ENCODE measurements around the gene LSP1.

The LSP1 gene

GRCh38 chr11:1825039-1825740 lies 27.7 kb upstream of the LSP1 start:
- no peak for DNase-seq

DNA sequence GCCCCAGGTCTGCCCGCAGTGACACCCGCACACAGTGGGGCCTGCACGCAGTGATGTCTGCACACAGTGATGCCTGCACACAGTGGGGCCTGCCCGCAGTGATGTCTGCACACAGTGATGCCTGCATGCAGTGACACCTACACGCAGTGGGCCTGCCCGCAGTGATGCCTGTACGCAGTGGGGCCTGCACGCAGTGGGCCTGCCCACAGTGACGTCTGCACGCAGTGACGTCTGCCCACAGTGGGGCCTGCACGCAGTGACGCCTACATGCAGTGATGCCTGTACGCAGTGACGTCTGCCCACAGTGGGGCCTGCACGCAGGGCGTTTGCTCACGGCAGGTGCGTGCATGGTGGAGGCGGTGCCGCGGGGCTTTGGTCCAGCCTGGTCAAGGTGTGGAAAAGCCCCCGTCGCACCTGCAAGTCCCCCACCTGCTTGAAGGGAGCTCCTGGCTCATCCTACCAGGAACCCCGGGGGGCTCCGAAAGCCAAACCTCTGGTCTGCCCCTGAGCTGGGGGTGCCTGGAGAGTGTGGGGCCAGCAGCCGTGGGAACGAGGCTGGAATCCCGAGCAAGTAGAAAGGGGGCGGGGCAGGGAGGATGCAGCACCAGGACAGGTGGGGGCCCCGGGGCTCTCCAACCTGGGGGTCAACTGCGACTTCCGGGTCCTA lies 27.0 kb upstream of the LSP1 start:
- no peak for DNase-seq

DNA sequence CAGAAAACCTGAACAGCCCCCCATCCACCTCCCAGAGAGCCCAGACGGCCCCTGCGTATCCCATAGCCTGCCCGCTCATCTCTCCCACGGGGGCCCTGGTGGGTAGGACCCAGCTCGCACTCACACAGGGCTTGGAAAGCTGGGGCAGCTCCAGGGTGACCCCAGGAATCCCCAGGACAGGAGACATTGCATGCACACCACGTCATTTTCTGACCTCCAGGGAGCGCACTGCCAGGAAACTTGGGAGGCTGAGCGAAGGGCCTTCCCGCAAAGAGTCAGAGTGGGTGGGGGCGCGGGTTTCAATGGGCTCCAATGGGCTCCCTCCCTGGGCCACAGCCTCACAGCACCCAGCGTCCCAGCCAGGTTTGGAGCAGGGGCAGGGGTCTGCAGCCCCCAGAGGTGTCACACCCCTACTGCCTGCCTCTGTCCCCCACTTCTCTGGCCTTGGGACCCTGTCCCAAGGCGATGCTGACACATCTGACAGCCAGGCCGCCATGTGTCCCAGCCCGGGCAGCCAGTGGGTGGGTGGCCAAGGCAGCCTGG lies 26.3 kb upstream of the LSP1 start:
- no peak for DNase-seq

DNA sequence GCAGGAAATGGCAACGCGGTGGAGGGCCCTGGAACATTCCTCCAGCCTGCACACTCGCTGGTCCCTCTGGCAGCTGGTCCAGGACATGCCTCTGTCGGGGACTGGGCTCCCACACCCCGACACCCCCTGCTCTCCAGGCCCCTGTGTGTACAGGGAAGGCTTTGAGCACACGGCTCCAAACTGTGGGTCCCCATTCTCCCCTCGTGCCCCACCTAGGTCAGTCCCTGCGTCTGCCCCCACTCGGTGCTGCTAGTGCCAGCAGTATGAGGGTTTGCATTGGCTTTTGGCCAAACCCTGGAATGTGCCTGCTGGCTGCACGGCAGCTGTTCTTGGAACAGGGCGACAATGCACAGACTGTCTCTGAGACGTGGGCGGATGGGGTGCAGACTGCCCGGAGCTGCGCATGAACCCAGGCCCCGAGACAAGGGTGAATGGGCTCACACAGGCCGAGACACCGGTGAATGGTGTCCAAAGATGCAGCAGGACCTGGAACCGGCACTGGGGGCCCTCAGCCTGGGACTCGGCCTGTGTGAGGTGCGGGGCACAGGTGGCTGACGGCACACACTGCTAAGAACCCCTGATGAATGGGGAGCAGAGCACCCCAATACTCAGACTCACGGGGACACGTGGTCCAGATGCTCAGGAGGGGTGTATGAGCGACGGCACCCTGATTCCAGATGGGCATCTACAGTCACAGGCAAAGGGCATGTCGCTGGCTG lies 25.6 kb upstream of the LSP1 start:
- no peak for DNase-seq

- DNase-seq, result no peak
Observed at GRCh38 chr11:1827931-1828330, 25.0 kb upstream of the LSP1 start.

DNA sequence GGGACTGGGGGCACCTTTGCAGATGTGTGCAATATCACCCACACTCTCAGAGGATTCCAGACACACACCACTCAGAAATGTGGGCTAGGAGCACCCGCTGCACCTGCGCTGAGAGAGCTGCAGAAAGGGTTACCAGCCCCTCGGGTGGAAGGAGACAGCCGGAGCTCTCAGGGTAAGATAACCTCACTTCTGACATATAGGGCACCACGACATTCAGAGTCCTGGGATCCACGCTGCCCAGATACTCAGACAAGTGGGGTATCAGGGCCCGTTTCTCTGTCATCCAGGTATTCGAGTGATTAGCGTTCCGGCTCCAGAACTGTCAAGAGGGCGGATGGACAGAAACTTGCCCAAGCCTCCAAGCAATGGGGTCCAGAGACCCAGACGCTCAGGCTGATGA lies 24.3 kb upstream of the LSP1 start:
- DNase-seq, result no peak

- no peak for DNase-seq
Observed at GRCh38 chr11:1829039-1829820, 23.7 kb upstream of the LSP1 start.

- DNase-seq, result no peak
Observed at GRCh38 chr11:1830004-1830321, 22.9 kb upstream of the LSP1 start.

- no peak for DNase-seq
Observed at GRCh38 chr11:1830322-1831223, 22.3 kb upstream of the LSP1 start.

DNA sequence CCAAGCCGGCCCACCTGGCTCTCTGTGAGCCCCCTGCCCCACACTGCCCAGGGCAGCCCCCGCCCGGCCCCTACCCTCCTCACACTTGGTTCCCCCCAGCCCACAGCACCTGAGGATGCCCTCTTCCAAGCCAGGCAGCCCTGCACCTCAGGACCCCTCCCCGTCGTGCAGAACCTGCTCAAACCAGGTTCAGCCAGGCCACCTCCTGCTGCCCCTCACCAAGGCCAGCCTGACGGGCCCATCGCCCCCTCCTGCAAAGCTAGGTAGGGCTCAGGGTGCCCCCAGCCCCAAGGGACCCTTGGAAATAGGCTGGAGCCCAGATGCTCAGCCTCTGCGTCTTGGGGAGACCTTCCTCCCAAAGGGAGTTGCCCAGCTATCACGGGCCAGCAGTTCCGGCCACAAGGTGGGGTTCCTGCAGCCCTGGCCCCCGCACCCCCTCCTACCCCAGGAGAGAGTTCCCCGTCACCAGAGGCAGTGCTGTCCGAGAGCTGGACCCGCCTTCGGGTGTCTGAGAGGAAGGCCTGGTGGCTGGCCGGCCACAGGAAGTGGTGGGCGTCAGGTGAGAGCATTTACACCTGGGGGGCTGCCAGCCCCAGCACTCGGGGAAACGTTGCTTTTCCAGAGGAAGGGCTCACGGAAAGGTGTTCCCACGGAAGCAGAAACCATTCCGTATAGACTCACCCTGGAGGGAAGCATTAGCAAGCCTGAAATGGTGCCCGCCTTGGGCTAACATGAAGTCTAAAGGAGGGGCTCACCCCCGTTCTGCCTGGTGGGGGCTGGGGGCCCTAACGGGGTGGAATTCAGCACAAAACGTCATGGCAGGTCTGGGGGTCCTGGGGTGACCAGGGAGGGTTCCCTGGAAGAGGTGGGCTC lies 21.3 kb upstream of the LSP1 start:
- DNase-seq, result no peak

DNA sequence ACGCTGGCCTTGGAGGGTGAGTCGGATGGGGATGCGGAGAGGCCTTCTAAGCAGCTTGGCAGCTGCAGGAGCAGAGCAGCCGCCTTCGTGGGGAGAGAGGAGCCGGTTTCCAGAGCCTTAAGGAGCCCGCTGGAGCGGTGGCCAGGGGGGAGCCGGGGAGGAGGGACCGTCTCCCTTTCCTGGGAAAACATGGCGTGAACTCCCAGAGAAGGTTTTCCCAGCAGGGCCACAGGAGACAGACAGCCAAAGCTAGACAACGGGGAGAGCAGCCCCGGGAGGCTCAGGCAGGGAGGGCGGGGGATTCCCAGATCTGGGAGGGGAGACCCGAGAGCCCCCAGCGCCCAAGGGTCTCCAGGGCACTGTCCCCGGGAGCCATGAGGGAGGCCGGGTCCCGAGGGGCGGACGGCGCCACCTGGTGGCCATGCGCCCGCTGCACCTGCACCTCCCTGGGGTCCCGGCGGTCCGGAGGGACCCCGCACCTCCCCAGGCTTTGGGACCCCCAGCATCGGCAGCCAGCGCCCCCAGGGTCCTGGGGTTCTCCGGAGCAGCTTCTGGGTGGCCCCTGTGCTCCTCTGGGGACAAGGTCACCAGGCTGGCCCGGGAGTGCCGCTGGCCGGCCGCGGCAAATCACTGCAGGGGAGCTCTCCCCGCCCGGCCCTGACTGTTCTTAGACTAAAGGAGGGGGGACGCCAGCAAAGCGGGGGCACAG lies 20.5 kb upstream of the LSP1 start:
- DNase-seq, result peak; percentile 47 to 62 (median 56)

GRCh38 chr11:1832920-1833295 lies 20.0 kb upstream of the LSP1 start:
- DNase-seq, result no peak

DNA sequence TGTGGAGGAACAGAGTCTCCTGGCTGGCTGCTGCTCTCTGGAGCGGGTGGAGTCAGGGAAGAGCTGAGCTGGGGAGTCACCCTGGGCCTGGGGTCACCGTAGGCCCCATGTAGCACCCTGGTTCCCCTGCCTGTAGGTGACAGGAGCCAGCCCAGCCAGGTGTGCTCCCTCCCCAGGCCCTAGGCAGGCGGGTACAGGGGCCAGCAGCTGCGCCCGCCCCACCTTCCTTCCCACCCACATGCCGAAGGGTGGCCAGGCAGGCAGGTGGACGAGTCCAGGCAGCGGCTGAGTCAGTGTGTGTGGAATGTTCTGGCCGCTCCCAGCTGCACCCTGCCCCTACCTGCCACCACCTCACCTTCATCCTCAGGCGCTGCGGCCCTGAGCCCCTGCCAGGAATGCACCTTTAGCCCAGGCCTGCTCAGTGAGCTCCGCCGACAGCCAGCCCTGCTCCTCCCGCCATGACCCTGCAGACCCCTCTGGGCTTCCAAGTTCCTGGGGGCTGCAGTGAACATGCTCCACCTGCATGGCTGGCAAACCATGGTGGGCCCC lies 18.7 kb upstream of the LSP1 start:
- DNase-seq, result no peak

DNA sequence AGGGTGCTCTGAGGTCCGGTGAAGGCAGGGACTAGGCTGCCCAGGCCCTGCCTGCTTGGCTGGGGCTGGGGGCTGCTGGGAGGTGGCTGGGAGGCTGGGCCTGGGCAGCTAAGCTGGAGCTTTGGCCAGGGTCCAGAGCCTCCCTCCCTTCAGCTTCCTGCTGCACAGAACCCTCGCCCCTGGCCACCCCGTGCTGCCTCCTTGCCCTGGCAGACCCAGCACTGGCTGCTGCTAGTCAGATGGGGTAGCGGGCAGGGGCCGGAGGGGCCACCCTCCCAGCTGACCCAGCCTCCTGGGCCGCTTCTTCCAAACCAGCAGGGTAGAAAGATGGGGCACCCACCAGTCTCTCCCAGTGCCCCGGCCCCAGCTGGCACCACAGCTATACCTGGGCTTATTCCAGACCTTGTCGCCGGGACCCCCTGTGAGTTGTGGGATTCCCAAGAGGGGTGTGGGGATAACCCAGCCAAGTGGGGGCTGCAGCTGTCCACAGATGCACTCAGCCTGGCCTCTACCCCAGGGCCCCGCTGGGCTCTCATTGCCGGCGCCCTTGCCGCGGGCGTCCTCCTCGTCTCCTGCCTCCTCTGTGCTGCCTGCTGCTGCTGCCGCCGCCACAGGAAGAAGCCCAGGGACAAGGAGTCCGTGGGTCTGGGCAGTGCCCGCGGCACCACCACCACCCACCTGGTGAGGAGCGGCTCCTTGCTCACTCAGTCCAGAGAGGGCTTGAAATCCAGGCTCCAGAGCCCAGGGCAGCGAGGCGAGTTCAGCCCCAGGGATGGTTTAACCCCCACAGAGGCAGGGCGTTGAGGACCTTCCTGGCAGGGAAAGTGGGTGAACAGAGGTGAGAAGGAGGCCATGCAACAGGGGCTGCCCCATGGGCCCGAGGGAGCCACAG lies 17.9 kb upstream of the LSP1 start, which contains the start of gene SYT8:
Gene SYT8, plus strand, starts transcription at position 212 of the 892 bp plus-strand sequence. Its CDS starts 116 bp downstream, at position 328.
- DNase-seq, result no peak

GRCh38 chr11:1835671-1836010 lies 17.2 kb upstream of the LSP1 start:
- no peak for DNase-seq

- no peak for DNase-seq
Observed at GRCh38 chr11:1836011-1836945, 16.6 kb upstream of the LSP1 start.

- peak; percentile 56 to 73 (median 66) for DNase-seq
Observed at GRCh38 chr11:1837171-1838076, 15.5 kb upstream of the LSP1 start.

Data from activated CD4-positive, CD25-positive, alpha-beta regulatory T cell (primary cell).